ENCODE data around the gene OGFOD2.

OGFOD2 gene

GRCh38 chr12:122989225-122989839 is 14.3 kb downstream of the OGFOD2 start:
- no peak for DNase-seq (ENCODE audit: low spot score)

- DNase-seq (ENCODE audit: low spot score), result no peak
Observed at GRCh38 chr12:122989874-122990419, 14.9 kb downstream of the OGFOD2 start.

- no peak for DNase-seq (ENCODE audit: low spot score)
Observed at GRCh38 chr12:122990561-122990960, 15.5 kb downstream of the OGFOD2 start.

DNA sequence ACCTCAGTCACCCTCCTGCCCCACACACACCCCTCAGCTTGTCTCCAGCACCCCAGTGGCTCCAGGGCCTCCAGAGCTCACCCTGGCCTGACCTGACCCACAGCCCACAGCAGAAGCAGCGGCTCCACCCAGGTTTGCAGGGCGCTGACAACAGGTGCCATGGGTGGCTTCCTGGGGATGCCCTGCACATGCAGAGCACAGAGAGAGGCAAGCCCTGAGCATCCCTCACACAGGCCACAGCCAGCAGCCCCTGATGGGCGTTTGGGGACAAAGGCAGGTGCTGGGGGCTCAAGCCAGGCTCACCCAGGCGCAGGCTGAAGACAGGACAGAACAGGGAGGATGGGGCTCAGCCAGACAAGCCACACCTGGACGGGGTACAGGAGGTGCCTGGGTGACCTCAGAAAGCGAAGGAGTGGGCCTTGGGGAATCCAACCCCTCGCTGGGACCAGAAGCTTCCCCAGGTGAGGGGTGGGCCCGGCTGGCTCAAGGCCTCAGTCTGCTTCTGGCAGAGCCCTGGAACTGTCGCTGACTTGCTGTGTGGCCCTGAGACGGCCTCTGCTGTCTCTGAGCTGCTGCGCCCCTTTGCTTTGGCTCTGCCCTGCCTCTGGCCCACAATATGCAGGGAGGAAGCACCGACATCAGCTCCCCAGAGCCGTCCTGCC is 16.0 kb downstream of the OGFOD2 start:
- DNase-seq (ENCODE audit: low spot score), result no peak

- DNase-seq (ENCODE audit: low spot score), result no peak
Observed at GRCh38 chr12:122991623-122992275, 16.7 kb downstream of the OGFOD2 start.

DNA sequence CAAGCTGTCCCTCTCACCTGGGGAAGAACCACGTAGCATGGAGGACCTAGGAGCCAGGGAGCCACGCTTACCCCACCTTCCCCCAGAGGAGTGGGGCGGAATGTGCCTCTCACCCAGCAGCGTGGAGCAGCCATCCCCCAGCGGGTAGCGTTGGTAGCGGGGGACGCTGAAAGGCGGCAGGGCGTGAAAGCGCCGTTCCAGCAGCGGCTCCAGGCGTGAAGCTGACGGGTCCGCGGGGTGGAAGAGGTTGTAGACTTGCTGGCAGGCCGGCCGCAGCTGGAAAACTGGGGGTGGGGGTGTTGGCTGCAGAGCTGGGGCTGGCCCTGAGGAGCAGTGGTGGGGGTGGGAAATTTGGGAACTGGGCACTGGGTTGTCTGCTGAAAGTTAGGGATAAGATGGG is 17.3 kb downstream of the OGFOD2 start:
- no peak for DNase-seq (ENCODE audit: low spot score)

GRCh38 chr12:122994140-122994675 is 19.2 kb downstream of the OGFOD2 start:
- DNase-seq (ENCODE audit: low spot score), result no peak

- no peak for DNase-seq (ENCODE audit: low spot score)
Observed at GRCh38 chr12:122994781-122995502, 19.9 kb downstream of the OGFOD2 start.

GRCh38 chr12:122995503-122996187 is 20.6 kb downstream of the OGFOD2 start:
- DNase-seq (ENCODE audit: low spot score), result no peak

DNA sequence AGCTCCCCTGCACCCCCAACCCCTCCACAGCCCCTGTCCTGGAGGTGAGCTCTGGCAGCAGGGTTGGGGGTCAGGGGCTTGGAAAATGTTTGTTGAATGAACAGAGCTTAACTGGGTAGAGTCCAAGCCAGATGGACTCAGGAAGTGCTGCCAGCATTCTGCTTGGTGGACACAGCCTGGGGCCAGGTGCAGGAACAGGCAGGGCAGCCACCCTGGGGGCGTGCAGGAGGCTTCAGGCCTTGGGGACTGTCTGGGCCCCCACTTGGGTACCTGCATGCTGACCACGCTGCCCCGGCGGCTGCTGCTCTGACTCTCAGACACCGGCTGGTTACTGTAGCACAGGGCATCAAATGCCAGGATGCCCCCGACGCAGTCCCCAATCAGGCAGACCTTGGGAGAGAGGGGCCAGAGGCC is 21.2 kb downstream of the OGFOD2 start:
- DNase-seq (ENCODE audit: low spot score), result no peak

DNA sequence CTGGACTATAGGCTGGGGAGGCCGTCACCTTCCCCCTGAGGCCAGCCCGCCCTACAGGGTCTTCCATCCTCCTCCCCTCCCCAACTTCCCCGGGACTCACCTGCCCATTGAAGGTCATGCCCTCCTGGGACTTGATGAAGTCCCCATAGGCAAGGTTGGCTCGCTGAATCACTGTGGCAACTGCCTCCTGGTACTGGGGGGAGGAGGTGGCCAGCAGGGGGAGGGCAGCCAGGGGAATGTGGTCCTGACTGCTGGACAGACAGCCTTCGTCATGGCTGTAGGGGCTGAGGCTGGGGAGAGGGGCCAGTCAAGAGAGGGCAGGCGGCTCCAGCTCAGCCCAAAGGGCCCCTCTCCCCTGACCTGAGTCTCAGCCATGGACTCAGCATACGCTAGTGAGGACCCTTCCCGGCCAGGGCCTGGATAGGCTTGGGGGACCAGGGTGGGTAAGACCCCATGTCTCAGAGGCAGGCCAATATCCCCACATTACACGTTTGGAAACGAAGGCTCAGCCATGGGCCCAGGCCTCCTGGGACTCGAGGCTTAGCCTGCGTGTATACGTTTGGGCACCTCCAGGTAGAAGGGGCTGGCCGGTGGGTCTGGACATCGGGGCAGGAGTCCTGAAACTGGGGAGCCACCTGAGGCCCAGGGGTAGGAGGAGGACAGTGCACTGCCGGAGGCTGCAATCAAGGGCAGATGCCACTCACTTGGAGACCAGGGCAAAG is 21.7 kb downstream of the OGFOD2 start:
- DNase-seq (ENCODE audit: low spot score), result no peak

GRCh38 chr12:122997343-122998250 is 22.6 kb downstream of the OGFOD2 start:
- DNase-seq (ENCODE audit: low spot score), result no peak

DNA sequence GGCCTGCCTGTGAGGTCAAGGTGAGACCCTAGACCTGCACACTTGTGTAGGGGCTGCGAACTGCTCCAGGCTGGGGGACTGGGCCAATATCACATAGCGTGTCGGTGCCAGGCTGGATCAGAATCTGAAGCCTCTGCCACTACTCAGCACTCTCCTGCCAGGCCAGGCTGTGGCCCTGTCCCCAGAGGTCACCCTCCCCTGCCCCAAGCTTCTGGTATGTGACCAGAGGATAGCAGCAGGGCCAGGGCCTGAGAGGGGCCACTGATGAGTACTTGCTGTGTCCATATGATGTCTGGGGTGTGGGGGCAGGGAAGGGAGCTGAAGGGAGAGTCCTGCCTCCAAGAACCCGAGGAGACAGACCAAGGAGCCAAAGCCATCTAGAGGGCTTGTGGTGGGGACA is 23.3 kb downstream of the OGFOD2 start:
- no peak for DNase-seq (ENCODE audit: low spot score)

GRCh38 chr12:122999196-122999946 is 24.3 kb downstream of the OGFOD2 start:
- no peak for DNase-seq (ENCODE audit: low spot score)

DNA sequence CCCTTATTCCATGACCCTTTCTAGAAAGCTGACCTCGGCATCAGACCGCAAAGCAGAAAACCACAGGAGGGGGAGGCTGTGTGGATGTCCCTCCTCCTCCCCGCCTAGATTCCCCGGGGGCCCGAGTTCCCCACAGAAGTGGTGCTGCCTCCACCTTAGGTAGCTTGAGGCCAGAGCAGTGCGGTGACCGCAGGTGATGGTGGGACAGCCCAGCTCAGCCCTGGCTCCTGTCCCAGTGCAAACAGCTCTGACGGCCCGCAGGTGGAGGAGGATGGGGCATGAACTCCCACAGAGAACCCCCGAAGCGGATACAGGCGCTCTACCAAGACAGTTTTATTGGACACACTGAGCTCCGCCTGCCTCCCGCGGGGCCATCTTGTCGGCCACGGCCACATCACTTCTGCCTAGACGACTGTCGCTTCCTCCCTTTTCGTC is 25.0 kb downstream of the OGFOD2 start:
- no peak for DNase-seq (ENCODE audit: low spot score)

GRCh38 chr12:123000578-123000977 is 25.5 kb downstream of the OGFOD2 start:
- DNase-seq (ENCODE audit: low spot score), result no peak

GRCh38 chr12:123001464-123001863 is 26.4 kb downstream of the OGFOD2 start:
- DNase-seq (ENCODE audit: low spot score), result no peak

DNA sequence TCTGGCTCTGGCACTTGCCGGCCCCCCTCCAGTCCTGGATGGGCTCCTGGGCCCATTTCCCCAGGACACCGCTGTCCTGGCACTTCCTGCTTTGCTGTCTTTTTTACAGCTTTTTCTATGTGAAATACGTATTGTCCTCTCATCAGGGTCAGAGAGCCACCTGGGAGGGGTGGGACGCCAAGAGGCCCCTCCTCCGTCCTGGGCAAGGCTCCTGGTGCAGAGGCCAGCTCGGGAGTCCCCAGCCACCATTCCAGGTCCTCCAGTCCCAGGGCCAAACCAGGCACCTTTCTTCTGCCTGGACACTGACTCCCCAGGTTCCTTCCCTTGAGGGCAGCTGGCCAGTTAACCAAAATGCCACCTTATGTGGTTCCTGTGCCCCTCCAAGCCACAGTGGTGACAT is 28.2 kb downstream of the OGFOD2 start:
- DNase-seq (ENCODE audit: low spot score), result no peak

- DNase-seq (ENCODE audit: low spot score), result no peak
Observed at GRCh38 chr12:123004287-123004686, 29.2 kb downstream of the OGFOD2 start.

Measured in CD4-positive, alpha-beta T cell treated with Interleukin-15 for 4 hours (primary cell).